ENCODE measurements around the gene CR2.
"Not testable (repeated sequence)": the region's sequence is repeated elsewhere in the genome, so short reads cannot be mapped to it uniquely, and the experiment has no call there.

CR2 gene

DNA sequence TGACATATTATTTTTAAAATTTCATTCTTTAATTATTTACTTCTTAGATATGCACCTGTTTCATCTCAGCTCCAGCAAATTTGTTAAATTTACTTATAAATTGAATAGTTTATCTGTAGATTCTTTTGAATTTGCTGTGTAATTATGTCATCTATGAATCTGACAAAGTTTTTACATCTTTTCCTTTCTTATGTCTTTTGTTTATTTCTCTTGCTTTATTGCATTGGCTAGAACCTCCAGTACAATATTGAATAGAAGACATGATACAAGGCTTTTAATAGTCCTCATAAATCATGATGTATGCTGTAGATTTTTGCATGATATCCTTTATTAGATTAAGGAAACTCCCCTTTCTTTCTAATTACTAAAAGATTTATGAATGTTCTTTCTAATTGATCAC lies 62.6 kb downstream of the CR2 start:
- DNase-seq: no peak

DNA sequence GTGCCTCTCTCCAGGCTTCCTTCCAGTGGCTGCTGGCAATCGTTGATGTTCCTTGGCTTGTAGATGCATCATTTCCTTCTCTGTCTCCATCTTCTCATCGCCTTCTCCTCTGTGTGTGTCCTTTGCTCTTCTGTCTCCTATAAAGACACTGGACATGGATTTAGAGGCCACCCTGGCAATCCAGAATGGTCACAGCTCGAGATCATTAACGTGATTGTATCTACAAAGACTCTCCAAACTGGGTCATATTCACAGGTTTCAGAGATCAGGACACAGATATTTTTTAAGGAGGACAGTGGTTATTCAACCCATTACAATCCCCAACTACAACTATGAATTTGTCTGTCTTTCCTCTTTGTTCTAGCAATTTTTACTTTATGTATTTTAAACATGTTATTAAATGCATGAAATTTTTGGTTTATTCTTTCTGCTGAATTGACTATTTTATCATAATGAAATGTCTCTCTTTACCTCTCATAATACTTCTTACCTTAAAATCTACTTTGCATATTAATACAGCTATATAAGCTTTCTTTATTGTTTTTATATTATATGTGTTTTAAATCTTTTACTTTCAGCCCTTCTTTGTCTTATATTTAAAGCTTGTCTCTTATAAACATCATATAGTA lies 64.6 kb downstream of the CR2 start:
- no peak for DNase-seq

DNA sequence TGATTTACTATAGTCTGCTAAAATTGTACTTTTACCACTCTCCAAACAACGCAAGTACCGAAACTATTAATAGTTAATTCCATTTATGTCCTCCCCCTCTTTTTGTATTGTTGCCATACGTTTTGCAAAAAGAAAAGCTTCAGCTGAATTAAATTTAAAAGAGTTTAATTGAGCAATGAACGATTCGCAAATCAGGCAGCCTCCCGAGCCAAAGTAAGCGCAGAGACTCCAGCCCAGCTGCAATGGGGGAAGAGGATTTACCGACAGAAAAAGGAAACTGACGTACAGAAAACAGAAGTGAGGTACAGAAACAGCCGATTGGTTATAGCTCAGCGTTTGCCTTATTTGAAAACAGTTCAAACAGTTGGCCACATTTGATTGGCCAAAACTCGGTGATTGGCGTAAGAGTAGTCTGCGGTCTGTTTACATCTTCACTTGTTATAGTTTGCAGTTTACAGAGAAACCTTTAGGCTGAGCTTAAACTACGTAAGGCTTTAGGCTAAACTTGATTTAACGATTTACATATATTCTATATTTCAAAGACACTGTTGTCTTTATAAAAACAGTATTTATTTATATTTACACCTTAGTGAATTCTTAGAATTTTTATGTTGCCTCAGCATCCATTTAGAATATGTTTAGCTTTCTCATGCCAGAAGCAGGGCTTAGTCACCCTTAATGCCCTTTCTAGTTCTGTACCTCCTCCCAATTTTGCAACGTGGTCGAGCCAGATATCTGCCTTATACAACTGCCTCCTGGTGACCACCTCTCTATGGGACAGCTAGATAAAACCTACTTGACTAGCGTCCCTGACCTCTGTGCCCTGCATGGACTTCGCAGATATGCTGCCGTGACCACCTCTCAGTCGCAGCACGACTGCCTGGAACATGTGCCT lies 65.6 kb downstream of the CR2 start:
- DNase-seq: peak; percentile 4

DNA sequence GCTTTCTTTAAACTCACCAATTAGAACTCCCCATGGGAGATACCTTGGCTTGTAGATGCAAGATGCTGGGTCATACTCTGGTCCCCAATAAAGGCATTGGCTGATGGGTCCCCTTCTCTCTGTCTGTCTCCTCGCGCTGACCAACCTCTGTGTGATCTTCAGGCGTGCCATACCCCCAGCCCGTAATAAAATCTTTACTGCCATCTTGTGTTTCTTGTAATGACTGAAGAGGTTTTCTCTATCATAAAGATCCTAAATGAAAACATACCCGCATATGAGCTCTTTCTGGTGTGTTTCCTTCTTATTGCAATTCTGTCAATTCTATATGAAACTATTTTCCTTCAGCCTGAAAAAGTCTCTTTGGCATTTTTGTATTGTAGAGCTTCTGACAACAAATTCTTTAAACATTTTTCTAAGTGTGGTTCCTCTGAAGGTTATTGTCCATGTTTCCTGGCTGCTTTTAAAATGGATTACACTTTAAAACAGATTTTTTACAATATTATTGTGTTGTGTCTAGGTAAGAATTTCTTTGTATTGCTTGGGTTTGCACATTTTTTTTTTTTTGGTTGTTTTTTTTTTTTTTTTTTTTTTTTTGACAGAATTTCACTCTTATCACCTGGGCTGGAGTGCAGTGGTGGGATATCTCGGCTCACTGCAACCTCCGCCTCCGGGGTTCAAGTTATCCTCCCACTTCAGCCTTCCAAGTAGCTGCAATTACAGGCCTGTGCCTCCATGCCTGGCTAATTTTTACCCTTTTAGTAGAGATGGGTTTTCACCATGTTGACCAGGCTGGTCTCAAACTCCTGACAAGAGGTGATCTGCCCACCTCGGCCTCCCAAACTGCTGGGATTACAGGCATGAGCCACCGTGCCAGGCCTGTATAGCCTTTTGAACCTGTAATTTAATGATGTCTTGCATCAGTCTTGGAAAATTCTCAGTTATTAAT lies 66.5 kb downstream of the CR2 start:
- DNase-seq: not testable (repeated sequence)

DNA sequence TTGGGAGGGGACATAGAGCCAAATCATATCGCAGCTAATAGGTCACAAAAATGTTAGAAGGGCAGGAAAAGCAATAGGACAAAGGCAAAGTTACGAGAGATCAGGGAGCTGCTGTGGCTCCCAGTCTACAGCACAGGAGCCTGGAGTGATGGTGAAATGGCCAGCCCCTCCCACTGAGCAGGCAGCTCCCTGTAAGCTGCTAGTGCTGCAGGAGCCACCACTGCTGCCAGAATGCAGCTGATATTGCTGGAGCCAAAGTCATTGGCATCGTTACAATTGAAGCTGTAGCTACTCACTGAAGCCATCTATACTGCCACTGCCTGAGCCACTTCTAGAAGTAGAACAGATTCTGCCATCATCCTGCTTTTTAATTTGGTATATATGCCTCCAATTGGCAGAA lies 71.1 kb downstream of the CR2 start:
- DNase-seq: not testable (repeated sequence)

DNA sequence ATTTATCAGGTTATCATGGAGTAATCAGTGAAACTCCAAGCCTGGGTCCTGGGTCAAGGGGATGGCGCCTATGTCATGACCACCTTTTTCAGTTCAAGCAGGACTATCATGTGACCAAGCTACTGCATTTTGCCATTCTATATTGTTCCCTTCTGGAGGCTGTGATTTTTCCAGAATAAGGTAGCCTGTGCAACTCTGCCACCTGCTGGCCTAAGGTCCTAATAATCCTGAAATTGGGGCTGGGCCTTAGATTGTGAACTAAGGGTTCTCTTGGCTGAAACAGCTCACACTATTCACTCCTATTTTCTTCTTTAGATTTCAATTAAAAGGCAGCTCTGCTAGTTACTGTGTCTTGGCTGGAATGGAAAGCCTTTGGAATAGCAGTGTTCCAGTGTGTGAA lies 74.3 kb downstream of the CR2 start:
- DNase-seq: not testable (repeated sequence)

DNA sequence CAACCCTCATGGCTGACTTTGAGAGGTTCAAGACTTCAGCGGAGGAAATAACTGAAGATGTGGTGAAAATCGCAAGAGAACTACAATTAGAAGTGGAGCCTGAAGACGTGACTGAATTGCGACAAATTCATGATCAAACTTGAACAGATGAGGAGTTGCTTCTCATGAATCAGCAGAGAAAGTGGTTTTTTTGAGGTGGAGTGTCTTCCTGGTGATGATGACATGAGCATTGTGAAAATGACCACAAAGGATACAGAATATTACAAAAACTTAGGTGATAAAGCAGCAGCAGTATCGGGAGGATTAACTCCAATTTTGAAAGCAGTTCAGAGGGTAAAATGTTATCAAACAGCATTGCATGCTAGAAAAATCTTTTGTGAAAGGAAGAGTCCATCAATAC lies 82.1 kb downstream of the CR2 start:
- not testable (repeated sequence) for DNase-seq

Measured in fibroblast of skin of back (primary cell).